Middle frontal gyrus (tissue), 1 donor: ENCODE data around the gene LRRC8C.
"Not testable (repeated sequence)": the region's sequence is repeated elsewhere in the genome, so short reads cannot be mapped to it uniquely, and the experiment has no call there.

Experiments
- DNase-seq: peaks from one replicate; pipeline ENCODE4 v3.0.0-alpha.2; 2015; ENCODE audit warnings: low spot score; ENCODE audit errors: extremely low spot score

LRRC8C gene

DNA sequence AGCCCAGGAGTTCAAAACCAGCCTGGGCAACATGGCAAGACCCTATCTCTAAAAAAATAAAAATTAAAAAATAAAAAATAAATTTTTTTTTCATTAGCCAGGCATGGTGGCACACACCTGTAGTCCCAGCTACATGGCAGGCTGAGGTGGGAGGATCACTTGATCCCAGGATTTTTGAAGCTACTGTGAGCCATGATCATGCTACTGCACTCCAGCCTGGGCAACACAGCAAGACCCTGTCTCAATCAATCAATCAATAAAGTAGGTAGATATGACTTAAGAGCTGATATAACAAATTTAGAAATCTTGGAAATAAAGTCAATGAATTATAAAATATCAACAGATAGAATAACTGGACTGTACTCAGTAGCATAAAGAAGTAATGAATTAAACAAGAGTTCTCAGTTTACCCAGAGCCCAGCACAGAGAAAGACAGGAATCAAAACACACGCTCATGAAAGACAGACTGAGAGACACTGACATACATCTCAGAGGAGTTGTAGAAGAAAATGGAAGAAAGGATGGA is 69.7 kb downstream of the LRRC8C start:
- no peak for DNase-seq

DNA sequence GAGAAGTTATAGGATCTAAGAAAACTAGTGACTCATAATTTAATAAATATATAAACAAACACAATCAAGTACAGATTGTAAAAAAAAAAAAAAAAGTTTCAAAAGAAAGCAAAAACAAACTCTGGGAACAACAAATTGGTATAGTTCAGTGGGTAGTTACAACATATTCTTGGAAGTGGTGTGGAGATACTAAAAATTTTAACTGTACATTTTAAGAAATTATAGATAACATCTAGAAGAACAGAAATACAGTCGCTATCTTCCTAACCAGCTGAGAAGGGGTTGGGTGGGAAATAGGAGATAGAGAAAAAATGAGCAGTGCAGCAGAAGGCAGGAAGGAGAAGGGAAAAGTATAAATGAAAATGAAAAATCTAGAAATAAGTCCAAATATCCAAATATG is 70.5 kb downstream of the LRRC8C start:
- DNase-seq: no peak

DNA sequence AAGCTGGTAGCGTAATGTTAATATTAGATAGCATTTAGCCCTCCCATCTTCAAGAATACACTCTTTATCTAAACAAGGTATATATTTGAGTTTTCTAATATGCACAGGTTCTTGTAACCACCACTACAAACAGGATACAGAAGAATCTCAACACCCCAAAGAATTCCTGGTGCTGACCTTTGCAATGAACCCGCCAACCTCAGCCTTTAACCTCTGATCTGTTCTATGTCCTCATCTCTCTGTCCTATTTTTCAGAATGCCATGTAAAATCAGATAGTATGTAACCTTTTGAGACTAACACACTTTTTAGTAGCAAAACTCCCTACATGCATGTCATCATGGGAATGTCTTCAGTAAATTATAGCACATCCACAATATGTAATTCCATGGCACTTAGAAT is 71.1 kb downstream of the LRRC8C start:
- no peak for DNase-seq

DNA sequence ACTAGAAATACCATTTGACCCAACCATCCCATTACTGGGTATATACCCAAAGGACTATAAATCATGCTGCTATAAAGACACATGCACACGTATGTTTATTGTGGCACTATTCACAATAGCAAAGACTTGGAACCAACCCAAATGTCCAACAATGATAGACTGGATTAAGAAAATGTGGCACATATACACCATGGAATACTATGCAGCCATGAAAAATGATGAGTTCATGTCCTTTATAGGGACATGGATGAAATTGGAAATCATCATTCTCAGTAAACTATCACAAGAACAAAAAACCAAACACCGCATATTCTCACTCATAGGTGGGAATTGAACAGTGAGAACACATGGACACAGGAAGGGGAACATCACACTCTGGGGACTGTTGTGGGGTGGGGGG is 72.0 kb downstream of the LRRC8C start:
- not testable (repeated sequence) for DNase-seq

DNA sequence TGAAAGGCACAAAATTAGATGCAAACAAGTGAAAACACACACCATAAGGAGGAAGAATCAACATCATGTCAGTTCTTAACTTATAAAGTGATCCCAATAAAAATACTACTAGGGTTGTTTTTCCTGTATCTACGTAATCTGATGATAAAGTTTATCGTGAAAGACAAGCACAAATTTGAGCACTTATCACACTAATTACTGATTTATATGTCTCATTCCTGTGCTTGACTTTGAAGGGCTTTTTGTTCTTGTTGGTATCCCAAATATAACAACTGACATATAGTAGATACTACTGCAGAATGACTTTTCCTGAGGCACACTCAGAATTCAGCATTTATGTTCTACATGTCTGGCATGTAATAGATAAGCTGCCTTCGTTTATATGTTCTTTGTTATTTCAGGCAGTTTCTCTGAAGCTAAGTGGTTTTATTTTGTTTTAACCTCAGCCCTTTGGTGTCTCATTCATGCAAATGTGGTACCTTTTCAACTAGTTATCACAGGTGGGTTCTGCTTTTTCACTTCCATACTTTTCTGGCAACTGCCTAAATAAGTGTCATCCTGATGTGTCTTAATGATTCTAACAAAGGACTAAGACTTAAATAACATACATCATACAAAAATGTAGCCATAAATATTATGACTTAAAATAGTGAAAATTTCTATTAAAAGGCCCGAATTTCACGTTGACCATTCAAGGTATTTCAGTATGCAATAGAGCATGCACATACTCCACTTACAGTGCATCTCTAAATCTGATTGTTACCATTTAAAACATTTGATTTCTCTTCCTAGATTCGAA is 73.2 kb downstream of the LRRC8C start:
- no peak for DNase-seq

DNA sequence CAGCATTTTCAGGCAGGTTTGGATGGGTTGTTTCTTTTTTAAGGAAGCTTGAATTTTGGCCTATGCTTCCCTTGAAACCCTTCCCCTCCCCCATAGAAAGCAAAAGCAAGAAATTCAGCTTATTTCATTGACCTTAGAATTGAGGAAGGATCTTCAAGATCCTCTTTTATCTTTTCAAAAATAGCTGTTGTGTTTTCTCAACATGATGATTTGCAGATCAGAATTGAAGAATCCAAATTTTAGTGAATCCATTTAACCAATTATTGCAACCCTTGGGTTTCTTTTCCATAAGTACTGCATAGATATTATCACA is 73.7 kb downstream of the LRRC8C start:
- DNase-seq: no peak

DNA sequence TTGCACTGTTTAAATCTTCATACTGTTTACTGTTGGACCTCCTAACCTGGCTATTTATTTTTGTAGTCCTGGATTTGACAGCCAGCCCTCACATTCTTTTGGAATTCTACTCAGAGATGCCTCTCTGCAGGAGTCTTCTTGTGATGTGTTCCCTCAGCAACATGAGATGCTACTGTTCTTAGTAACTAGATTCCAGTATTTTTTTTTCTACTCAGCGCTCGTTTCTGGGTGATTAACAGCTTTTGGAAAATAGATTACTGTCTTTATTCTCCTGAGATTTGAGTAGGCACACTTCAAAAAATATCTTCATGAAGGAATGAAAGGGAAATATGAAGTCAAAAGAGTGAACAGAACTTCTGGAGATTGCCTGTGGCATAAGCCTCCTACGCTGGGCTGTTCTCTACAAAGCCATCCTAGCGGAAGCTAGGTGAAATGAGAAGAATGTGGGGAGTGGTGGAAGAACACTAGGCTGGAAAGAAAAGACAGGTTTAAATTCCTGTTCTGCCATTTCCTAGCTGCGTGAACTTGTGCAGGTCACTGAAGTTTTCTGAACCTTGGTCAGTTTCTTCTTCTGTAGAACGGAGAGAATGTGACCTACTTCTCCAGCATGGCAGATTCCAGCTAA is 75.9 kb downstream of the LRRC8C start:
- DNase-seq: no peak

DNA sequence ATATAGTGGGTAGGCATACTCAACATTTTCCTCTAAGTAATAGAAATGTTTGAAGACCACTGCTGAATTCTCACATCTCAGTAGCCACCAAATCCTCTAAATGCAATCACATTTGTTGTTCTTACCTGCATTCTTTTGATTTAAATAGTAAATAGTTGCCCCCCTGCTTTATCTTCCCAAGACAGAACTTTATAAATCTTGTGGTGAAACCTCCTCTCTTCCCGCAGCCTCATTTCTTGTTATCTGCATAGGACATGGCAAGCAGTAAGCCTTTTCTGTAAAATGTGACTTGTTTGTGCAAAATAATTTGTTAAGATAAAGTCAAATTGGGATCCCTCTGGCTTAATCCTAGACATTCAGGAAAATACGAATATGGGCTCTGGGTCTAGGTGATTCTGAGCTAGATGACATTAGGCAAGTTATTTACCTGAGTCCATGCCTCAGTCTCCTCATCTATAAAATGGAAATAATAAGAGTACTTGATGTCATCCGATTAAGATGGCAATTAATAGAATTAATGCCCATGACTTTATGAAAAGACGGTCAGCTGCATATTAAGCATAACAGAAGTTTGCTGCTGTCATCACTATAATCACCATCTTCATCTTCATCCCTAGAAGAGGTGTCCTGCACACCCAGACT is 77.7 kb downstream of the LRRC8C start:
- no peak for DNase-seq

DNA sequence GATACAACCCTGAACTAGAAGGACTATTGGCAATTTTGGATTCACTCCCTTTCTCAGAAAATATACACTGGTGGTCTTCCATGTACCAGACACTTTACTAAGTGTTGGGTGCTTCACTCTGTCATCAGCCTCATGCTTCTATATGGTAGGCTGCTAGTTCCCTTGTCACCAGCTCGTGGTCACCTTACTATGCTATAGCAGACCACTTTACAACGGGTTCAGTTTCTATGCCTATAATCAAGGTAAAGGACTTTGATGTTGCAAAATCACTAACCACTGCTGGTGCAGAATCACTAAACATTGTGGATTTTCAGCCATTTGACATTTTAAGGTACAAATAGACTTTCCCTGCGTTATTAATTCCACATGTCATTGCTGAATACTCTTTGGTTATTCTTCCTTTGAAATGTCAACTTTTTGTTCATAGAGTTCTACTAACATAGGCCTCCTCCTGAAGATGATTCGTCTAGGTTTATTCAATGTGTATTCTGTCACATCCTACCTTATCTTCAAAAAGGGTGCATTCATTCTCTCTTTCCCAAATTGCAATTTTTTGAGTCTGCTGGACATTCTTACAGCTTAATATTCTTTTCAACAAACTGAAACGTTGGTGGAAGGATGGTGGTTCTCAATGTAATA is 78.3 kb downstream of the LRRC8C start:
- no peak for DNase-seq

DNA sequence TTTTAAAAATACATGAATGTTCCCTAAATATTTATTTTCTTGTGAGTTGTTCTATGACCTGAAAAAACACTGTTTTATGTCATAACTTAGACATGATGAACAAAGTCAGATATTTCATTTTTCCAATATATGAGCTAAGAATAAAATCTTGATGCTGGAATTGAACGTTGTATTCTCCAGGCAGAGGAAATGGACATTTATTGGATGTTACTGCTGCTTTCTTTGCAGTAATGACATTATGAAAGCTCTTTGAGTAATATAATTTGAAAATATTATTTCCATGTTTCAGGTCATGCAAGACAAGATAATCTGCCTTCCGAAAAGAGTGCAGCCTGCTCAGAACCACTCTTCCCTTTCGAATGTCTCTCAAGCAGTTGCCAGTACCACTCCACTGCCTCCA is 79.5 kb downstream of the LRRC8C start:
- DNase-seq: no peak

DNA sequence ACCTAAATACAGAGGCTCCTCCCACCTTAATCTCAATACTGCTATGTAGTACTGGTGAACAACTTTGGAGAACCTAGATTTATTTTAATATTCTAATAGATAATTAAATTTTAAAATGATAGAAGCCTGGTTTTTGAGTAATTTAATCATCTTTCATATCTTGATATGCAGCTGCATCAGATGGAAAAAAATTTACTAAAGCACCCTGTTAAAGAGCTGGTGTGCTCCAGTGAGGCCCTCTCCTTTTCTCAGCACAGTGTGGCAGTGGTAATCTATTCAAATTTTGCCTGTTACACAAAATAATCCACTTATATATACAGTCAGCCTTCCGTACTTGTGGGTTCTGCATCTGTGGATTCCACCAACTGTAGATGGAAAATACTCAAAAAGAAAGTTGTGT is 82.8 kb downstream of the LRRC8C start:
- DNase-seq: no peak

DNA sequence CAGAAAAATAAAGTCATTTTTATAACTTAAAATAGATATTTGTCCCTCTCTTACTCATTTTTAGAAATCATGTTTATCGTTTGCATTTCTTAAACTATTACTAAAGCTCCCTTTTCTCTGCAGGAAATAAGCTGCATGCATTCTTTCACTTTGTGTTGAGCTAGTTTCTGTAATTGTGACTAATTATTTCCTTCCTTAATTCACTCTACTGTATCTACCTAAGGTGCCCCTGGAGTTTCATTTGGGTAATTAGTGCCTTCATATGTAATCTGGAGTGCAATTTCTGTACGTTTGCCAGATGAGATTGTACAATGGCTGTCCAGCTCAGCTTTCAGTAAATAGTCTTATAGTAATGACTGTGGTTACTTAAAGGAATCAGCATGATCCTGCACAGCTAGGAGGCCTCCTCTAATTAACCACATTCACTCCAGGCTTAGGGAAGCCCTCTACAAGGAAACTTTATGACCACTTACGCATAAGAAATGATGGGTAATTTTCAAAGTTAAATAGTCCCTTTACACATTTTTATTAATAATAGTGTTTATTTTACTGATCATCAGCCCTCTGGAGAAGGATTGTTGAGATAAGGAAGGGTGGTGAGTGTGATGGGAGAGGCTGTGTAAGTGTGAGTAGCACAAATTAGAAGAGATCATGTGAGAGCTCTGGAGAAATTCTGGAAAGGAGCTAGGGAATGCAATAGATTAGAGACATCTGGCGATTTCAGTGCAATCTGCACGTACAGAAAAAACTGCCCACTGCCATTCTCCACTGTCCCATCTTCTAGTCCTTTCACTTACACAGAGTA is 86.8 kb downstream of the LRRC8C start:
- DNase-seq: no peak

DNA sequence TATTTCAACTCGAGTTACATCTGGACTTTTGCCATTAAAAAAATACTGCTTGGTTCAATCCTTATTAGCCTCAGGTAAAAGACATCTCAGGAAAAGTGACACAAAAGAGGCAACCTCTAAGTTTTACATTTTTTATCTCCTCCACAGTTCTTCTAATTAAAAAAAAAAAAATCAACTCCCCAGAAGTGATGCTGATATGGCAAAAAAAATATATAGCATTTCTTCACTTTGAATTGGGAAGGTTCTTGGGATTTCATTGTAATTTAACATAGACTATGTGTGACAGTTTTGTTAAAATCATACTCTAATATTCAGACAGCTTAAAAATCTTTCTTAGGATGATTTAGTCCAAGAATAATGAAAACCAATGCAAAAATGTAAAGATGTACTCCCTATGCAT is 87.9 kb downstream of the LRRC8C start:
- no peak for DNase-seq

DNA sequence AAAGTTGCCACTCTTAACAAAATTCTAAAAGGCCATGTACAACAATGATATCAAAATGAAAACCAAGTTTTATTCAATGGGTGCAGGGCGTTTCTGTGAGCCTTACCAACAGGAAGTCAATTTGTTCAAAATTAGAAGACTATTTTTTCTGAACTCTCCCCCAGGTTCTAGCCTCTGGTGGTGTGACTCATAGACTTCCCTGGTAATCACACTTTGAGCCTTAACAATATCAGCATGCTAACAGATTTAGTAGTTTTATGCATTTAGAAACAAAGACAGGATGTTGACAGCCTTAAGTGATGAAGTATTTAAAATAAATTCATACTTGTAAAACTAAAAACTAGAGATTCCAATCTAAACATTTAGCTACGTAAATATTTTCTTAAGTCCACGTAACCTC is 88.4 kb downstream of the LRRC8C start:
- DNase-seq: no peak

DNA sequence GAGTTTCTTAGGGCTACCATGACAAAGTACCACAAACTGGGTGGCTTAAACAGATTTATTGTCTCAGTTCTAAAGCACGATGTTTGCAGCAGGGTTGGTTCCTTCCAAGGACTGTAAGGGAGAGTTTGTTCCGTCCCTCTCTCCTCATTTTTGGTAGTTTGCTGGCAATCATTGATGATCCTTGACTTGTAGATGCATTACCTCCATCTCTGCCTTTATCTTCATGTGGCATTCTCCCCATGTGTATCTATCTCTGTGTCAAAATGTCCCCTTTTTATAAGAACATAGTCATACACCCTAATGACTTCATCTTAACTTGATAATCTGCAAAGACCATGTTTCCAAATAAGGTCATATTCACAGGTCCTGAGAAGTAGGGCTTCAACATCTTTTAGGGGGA is 90.2 kb downstream of the LRRC8C start:
- no peak for DNase-seq

DNA sequence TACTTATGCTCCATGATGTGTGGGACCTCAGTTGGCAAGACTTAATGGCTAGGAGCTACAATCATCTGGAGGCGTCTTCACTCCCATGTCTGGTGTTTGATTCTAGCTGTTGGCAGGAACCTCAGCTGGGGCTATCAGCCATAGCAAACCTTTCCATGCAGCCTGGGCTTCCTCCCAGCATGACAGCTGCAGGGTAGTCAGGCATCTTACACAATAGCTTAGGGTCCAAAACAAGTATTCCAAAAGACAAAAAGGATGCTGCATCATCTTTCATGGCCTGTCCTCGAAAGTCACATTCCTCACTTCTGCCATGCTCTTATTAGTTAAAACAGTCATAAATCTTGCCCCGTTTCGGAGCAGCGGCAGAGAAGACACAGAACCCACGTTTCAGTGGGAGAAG is 90.9 kb downstream of the LRRC8C start:
- peak; percentile 50 for DNase-seq

DNA sequence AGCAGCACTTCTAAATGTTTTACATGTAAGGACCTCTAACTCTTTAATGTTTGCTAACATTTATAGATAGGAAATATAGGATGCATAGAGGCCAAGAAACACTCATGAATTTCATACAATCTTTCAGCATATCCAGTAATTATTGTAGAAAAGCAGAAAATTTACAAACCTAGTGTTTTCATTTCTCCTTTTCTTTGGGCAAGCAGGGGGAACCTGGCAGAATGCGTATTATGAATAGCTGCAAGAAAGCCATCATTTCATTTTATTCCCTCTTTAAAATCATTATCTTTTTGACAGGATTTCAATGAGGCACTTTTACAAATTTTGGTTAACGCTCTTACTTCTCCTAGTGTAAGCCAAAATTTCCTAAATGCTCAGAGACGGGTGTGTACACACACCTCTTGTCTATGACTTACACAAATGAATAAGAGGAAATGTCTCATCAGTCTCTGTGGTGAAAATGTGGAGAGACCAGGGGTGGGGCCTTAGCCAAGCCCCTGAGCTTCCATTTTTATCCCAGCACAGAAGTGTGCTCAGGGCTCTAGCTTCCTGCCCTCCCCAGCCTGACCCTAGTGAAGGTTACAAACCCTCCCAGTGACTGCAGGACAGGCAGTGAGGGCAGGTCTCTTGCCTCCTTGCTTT is 91.6 kb downstream of the LRRC8C start:
- no peak for DNase-seq

DNA sequence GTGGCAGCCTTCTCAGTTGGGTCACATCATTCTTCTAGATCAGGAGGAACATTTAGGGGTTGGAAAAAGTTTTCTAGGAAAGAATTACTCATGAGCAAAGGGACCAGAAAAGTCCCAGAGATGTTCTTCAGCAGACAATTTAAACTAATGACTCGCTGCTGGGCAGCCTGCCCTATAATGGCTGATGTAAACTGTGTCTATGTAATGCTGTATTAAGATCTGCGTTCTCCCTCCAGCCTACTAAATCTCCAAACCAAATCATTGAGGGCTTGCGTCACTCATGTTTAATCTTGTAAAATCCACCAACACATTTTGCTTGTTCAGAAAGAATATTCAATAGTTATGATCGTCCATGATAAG is 92.1 kb downstream of the LRRC8C start:
- no peak for DNase-seq

DNA sequence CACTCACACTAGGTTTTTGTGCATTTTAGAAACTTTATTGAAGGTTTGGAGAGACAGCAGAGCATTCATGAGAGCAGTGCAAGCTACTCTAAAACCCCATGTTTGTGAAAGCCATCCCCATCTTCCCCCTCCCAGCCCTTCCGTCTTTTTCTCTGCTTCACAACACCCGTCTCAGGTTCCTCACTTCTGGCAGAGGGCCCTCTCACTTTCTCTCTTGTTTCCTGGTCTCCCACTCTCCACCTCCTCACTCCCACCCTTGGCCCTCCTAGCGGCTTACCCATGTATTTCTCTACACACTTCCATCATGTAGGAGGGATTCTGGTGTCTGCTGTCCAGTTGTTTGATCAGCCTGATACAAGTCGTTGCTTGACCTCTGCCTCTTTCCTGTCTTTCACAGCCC is 92.7 kb downstream of the LRRC8C start:
- DNase-seq: no peak

DNA sequence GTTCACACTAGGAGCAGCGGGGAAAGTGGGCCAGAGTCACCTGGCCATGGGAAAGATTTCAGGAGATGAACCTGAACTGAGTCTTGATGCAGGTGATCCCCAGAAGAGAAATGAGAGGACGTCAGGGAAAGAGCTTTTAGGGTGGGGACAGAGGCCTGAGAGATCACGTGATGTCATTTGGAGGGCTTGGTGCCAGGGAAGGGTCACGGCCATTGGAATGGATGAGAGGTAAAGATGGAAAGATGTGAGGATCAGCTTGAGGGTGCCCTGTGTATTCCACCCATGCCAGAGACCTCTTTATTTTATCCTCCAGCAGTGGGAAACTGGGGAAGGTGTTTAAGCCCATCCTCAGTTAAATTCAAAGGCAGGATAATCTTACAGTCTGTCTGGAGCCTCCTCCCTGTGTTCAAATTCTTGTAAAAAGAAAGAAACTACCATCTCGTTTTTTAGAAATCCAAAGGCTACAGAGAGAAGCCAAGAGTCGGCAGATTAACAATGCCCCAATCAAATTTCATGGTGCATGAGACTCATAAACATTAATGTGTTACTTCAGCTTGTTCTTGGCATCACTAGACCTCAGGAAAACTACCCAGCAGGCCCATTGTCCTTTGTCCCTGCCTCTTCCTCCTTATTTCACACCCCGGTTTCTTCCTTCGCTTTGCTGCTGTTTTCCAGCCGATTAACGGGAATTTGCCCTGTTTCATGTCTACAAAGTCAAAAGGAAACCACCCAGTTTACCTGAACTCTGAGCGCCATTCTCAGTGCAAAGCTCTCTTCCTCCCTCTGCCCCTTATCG is 94.8 kb downstream of the LRRC8C start:
- DNase-seq: no peak
